Activated naive CD4-positive, alpha-beta T cell treated with anti-CD3 and anti-CD28 coated beads for 36 hours (primary cell): Measurements from ENCODE around the gene PP2D1. TPM values are rescaled to one million over a fixed set of nuclear protein-coding genes. Genes with fewer than 3 reads are reported as not detected.
"Not testable (repeated sequence)": the region's sequence is repeated elsewhere in the genome, so short reads cannot be mapped to it uniquely, and the experiment has no call there.

Source experiments
- CTCF ChIA-PET: fragments of 350-600 bp; sonication (Branson Sonifier 250); formaldehyde crosslinking; loops from one replicate; lab custom pipeline; 2021; ENCODE audit warnings: antibody characterized with exemption; lab: Charles Lee
- DNase-seq: peaks from one replicate; pipeline ENCODE4 v3.0.0-alpha.2; 2020
- H3K27ac Mint-ChIP-seq: one replicate; pipeline ENCODE4 v1.8.0; 2021; ENCODE audit warnings: mild to moderate bottlenecking, mixed read lengths
- H3K27me3 Mint-ChIP-seq: one replicate; pipeline ENCODE4 v1.8.0; 2021; ENCODE audit warnings: low read depth, mixed read lengths
- H3K36me3 Mint-ChIP-seq: one replicate; pipeline ENCODE4 v1.8.0; 2021; ENCODE audit warnings: low read depth, mixed read lengths
- H3K4me1 Mint-ChIP-seq: one replicate; pipeline ENCODE4 v1.8.0; 2021; ENCODE audit warnings: low read depth, mixed read lengths
- H3K4me3 Mint-ChIP-seq: one replicate; pipeline ENCODE4 v1.8.0; 2021; ENCODE audit warnings: mild to moderate bottlenecking, moderate library complexity, mixed read lengths
- H3K9me3 Mint-ChIP-seq: one replicate; pipeline ENCODE4 v1.8.0; 2021; ENCODE audit warnings: mixed read lengths
- intact Hi-C: fragments of 100-400 bp; cut with micrococcal nuclease; formaldehyde crosslinking; loops from one replicate; pipeline ENCODE4 v1.15.1; 2023
- total RNA-seq, 2 experiments: library from RNA; stranded (reverse); gene quantifications; one replicate each; pipeline ENCODE4 v1.2.3, GENCODE V29; 2021

The PP2D1 gene
- total RNA-seq, 2 experiments from 2014 or later, result not detected

GRCh38 chr3:20008646-20009045 is 3.4 kb downstream of the PP2D1 start:
- H3K27ac Mint-ChIP-seq, result no peak overlapping the region
- CTCF ChIA-PET, result interaction anchor here (0.5 kb wide), 1 partner anchor 201 kb away, joined by 4 read pairs; no protein-coding TSS in a partner anchor
- H3K4me1 Mint-ChIP-seq, result no peaks in the 10 kb centered on the region
- no peaks in the 10 kb centered on the region for H3K9me3 Mint-ChIP-seq
- H3K4me3 Mint-ChIP-seq, result no peak overlapping the region
- intact Hi-C loops, result no loop called here
- H3K27me3 Mint-ChIP-seq, result no peaks in the 10 kb centered on the region
- no peaks in the 10 kb centered on the region for H3K36me3 Mint-ChIP-seq
- no peak for DNase-seq

DNA sequence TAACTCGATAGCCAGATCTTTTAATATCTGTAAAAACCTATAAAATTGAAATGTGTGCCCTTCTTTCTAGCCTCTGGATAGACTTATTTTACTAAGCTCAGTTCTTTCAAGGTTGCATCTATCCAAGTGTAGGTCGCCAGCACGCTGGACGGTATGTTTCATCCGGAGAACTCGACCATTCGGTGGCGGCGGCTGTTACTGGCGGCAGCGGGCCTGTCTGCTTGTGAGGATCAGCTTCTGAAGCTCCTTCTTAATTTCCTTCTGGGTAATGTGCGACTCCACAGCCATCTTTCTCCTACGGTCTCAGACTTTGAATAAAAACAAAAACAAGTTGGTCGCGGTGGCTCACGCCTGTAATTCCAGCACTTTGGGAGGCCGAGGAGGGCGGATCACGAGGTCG is 4.1 kb downstream of the PP2D1 start:
- CTCF ChIA-PET, result no interaction called here
- no peak overlapping the region for H3K27ac Mint-ChIP-seq
- no peaks in the 10 kb centered on the region for H3K9me3 Mint-ChIP-seq
- no peak for DNase-seq
- intact Hi-C loops, result no loop called here
- no peaks in the 10 kb centered on the region for H3K4me1 Mint-ChIP-seq
- H3K36me3 Mint-ChIP-seq, result no peaks in the 10 kb centered on the region
- no peaks in the 10 kb centered on the region for H3K27me3 Mint-ChIP-seq
- H3K4me3 Mint-ChIP-seq, result no peak overlapping the region

DNA sequence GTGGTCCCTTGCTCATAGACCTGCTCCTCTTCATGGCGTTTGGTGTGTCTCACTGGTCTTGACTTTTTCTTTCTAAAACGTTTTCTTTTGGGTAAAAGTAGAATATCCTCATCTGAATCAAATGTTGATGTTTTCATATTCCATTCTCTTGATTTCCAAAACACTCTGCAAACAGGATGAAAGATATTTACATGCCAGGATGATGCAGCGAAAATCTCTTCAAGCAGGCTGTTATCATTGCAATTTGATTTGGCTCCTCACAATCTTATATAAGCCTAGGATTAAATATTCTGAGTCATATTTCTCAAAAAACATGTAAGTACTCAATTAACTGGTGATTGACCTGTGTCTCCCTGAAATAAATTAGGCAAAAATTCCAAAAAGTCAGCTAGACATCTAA is 10.1 kb downstream of the PP2D1 start:
- Mint-ChIP-seq H3K36me3 (no peaks in the 10 kb centered on the region), H3K4me1 (no peaks in the 10 kb centered on the region), H3K27ac (no peak overlapping the region), H3K9me3 (peaks cover 3% of the 10 kb centered on the region), H3K27me3 (no peaks in the 10 kb centered on the region), H3K4me3 (no peak overlapping the region)
- intact Hi-C loops, result no loop called here
- CTCF ChIA-PET, result no interaction called here
- DNase-seq, result no peak

DNA sequence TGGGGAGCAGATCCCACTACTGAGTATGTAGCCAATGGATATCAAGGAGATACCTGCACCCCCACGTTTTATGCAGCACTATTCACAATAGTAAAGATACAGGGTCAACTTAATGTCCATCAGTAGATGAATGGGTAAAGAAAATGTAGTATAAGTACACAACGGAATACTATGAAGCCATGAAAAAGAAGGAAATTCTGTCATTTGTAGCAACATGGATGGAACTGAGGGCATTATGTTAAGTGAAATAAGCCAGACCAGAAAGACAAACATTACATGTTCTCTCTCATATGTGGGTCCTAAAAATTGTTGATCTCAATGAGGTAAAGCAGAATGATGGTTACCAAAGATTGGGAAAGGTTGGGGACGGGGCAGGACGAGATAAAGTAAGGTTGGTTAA is 14.6 kb downstream of the PP2D1 start:
- Mint-ChIP-seq H3K36me3 (no peaks in the 10 kb centered on the region), H3K27ac (no peak overlapping the region), H3K4me1 (no peaks in the 10 kb centered on the region), H3K9me3 (peaks cover 3% of the 10 kb centered on the region), H3K4me3 (no peak overlapping the region), H3K27me3 (no peaks in the 10 kb centered on the region)
- CTCF ChIA-PET, result no interaction called here
- no peak for DNase-seq
- intact Hi-C loops, result no loop called here

DNA sequence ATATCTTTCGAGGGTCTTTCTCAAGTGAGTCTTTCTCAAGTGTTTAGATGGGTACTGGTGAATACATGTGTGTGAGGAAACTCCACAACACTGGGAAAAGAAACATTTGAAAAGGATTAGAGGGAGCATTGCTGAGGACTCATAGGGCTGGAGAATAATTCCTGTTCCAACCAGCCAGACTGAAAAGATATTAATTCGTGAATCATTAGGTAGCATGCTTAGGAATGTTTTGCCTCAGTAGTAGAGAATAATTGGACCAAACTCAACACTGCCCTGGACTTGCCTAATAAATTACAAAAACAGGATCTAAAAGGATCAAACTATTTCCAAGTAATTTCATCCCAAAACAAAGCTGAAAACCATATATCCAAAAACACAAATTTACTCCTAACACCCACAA is 17.3 kb downstream of the PP2D1 start:
- no peak for DNase-seq
- intact Hi-C loops, result no loop called here
- H3K4me3 Mint-ChIP-seq, result no peak overlapping the region
- no peaks in the 10 kb centered on the region for H3K36me3 Mint-ChIP-seq
- H3K27ac Mint-ChIP-seq, result no peak overlapping the region
- no peaks in the 10 kb centered on the region for H3K27me3 Mint-ChIP-seq
- H3K4me1 Mint-ChIP-seq, result no peaks in the 10 kb centered on the region
- CTCF ChIA-PET, result no interaction called here
- H3K9me3 Mint-ChIP-seq, result peaks cover 3% of the 10 kb centered on the region

GRCh38 chr3:19988904-19989303 is 23.2 kb downstream of the PP2D1 start:
- H3K27ac Mint-ChIP-seq, DNase-seq, CTCF ChIA-PET, intact Hi-C loops, H3K27me3 Mint-ChIP-seq, H3K4me3 Mint-ChIP-seq, H3K9me3 Mint-ChIP-seq, H3K4me1 Mint-ChIP-seq: not testable (repeated sequence)
- H3K36me3 Mint-ChIP-seq, result peaks cover 18% of the 10 kb centered on the region

DNA sequence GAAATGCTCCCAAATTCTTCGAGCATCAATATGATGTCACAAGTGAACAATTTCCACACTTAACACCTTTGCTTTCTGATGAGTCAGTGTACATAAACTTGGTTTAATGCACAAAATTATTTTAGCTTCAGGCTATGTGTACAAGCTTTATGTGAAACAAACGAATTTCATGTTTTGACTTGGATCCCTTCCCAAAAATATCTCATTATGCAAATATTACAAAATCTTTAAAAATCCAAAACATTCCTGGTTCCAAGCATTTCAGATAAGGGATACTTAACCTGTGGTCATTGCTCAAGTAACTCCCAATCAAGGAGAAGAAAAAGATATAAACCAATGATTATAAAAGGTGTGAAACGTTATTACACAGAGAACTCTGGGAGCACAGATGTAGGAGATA is 40.0 kb downstream of the PP2D1 start:
- no peak for DNase-seq
- Mint-ChIP-seq H3K36me3 (peaks cover 32% of the 10 kb centered on the region), H3K9me3 (no peaks in the 10 kb centered on the region), H3K27me3 (no peaks in the 10 kb centered on the region), H3K4me3 (no peak overlapping the region), H3K27ac (no peak overlapping the region), H3K4me1 (peaks cover 26% of the 10 kb centered on the region)
- intact Hi-C loops, result no loop called here
- CTCF ChIA-PET, result interaction anchor here (1.1 kb wide), 1 partner anchor 24 kb away, joined by 3 read pairs; no protein-coding TSS in a partner anchor

- H3K9me3 Mint-ChIP-seq, result no peaks in the 10 kb centered on the region
- no peak overlapping the region for H3K4me3 Mint-ChIP-seq
- peaks cover 36% of the 10 kb centered on the region for H3K4me1 Mint-ChIP-seq
- H3K27me3 Mint-ChIP-seq, result no peaks in the 10 kb centered on the region
- intact Hi-C loops, result no loop called here
- CTCF ChIA-PET, result no interaction called here
- DNase-seq, result no peak
- H3K36me3 Mint-ChIP-seq, result peaks cover 33% of the 10 kb centered on the region
- no peak overlapping the region for H3K27ac Mint-ChIP-seq
These were observed 41.7 kb downstream of the PP2D1 start for GRCh38 chr3:19970327-19970726.

GRCh38 chr3:19967812-19968211 is 44.3 kb downstream of the PP2D1 start:
- Mint-ChIP-seq H3K36me3 (peaks cover 29% of the 10 kb centered on the region), H3K27me3 (no peaks in the 10 kb centered on the region), H3K4me1 (peaks cover 42% of the 10 kb centered on the region), H3K4me3 (no peak overlapping the region), H3K27ac (no peak overlapping the region), H3K9me3 (no peaks in the 10 kb centered on the region)
- CTCF ChIA-PET, result interaction anchor here (0.6 to 0.8 kb wide), 2 partner anchors 19 to 103 kb away, joined by 3 to 5 read pairs; no protein-coding TSS in a partner anchor
- intact Hi-C loops, result no loop called here
- DNase-seq, result no peak

DNA sequence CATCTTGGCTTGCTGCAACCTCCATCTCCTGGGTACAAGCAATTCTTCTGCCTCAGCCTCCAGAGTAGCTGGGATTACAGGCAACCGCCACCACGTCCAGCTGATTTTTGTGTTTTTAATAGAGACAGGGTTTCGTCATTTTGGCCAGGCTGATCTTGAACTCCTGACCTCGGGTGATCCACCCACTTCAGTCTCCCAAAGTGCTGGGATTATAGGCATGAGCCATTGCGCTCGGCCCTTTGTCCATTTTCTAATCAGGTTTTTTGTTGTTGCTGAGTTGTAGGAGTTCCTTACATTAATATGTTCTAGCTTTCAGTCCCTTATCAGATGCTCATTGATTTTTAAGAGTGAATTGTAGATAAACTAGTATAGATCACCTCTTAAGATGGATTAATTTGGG is 44.9 kb downstream of the PP2D1 start:
- Mint-ChIP-seq H3K36me3 (peaks cover 29% of the 10 kb centered on the region), H3K4me3 (no peak overlapping the region), H3K4me1 (peaks cover 42% of the 10 kb centered on the region), H3K27ac (no peak overlapping the region), H3K9me3 (no peaks in the 10 kb centered on the region), H3K27me3 (no peaks in the 10 kb centered on the region)
- intact Hi-C loops, result no loop called here
- CTCF ChIA-PET, result interaction anchor here (0.8 kb wide), 1 partner anchor 103 kb away, joined by 3 read pairs; no protein-coding TSS in a partner anchor
- no peak for DNase-seq

GRCh38 chr3:19961960-19962359 is 50.1 kb downstream of the PP2D1 start:
- no peak overlapping the region for H3K4me3 Mint-ChIP-seq
- DNase-seq, result no peak
- H3K27me3 Mint-ChIP-seq, result no peaks in the 10 kb centered on the region

GRCh38 chr3:19960696-19961095 is 51.4 kb downstream of the PP2D1 start:
- no peak for DNase-seq
- Mint-ChIP-seq H3K27me3 (no peaks in the 10 kb centered on the region), H3K4me3 (no peak overlapping the region), H3K4me1 (peaks cover 55% of the 10 kb centered on the region), H3K9me3 (no peaks in the 10 kb centered on the region), H3K36me3 (peaks cover 14% of the 10 kb centered on the region), H3K27ac (no peak overlapping the region)
- intact Hi-C loops, result no loop called here
- CTCF ChIA-PET, result no interaction called here

More at GRCh38 chr3:19961960-19962359, 50.1 kb downstream of the PP2D1 start:
- H3K27ac Mint-ChIP-seq, result no peak overlapping the region
- H3K4me1 Mint-ChIP-seq, result peaks cover 57% of the 10 kb centered on the region
- intact Hi-C loops, result no loop called here
- H3K36me3 Mint-ChIP-seq, result peaks cover 20% of the 10 kb centered on the region
- CTCF ChIA-PET, result no interaction called here
- no peaks in the 10 kb centered on the region for H3K9me3 Mint-ChIP-seq

- H3K27ac Mint-ChIP-seq, result no peak overlapping the region
- DNase-seq, result no peak
- no peak overlapping the region for H3K4me3 Mint-ChIP-seq
- intact Hi-C loops, result no loop called here
- H3K27me3 Mint-ChIP-seq, result no peaks in the 10 kb centered on the region
- H3K4me1 Mint-ChIP-seq, result peaks cover 56% of the 10 kb centered on the region
- CTCF ChIA-PET, result no interaction called here
- peaks cover 19% of the 10 kb centered on the region for H3K36me3 Mint-ChIP-seq
- H3K9me3 Mint-ChIP-seq, result no peaks in the 10 kb centered on the region
These were observed 52.6 kb downstream of the PP2D1 start for GRCh38 chr3:19959505-19959904.
